Measurements from ENCODE around the gene TRPV5.

TRPV5 gene

DNA sequence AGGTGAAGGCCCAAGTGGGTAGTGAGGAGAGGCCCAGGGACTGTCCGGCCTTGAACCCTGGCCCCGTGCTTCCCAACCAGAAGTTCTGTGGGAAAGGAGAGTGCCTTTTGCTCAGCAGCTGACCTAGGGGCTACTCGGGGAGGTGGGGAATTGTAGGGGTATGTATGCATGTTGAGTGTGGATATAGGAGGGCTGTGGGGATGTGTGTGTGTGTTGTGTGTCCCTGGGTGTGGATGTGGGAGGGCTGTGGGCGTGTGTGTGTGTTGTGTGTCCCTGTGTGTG is 66.5 kb downstream of the TRPV5 start:
- no peak overlapping the region for H3K4me3 ChIP-seq (ENCODE audit: low read length)
- TF ChIP-seq, protein P1, sequence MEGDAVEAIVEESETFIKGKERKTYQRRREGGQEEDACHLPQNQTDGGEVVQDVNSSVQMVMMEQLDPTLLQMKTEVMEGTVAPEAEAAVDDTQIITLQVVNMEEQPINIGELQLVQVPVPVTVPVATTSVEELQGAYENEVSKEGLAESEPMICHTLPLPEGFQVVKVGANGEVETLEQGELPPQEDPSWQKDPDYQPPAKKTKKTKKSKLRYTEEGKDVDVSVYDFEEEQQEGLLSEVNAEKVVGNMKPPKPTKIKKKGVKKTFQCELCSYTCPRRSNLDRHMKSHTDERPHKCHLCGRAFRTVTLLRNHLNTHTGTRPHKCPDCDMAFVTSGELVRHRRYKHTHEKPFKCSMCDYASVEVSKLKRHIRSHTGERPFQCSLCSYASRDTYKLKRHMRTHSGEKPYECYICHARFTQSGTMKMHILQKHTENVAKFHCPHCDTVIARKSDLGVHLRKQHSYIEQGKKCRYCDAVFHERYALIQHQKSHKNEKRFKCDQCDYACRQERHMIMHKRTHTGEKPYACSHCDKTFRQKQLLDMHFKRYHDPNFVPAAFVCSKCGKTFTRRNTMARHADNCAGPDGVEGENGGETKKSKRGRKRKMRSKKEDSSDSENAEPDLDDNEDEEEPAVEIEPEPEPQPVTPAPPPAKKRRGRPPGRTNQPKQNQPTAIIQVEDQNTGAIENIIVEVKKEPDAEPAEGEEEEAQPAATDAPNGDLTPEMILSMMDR (IDR thresholded peaks at IDR 0.05; ENCODE audit: insufficient read depth, low read depth, low read length, missing control alignments): no peak

GRCh38 chr7:142866361-142867096 is 67.0 kb downstream of the TRPV5 start:
- H3K4me3 ChIP-seq (ENCODE audit: low read length): no peak overlapping the region
- TF ChIP-seq, protein P1 (IDR thresholded peaks at IDR 0.05; ENCODE audit: insufficient read depth, low read depth, low read length, missing control alignments): peak; percentile 63
- DNase-seq (ENCODE audit: low read depth): no peak

More for the DNA sequence above, 66.5 kb downstream of the TRPV5 start:
- no peak for DNase-seq (ENCODE audit: low read depth)

DNA sequence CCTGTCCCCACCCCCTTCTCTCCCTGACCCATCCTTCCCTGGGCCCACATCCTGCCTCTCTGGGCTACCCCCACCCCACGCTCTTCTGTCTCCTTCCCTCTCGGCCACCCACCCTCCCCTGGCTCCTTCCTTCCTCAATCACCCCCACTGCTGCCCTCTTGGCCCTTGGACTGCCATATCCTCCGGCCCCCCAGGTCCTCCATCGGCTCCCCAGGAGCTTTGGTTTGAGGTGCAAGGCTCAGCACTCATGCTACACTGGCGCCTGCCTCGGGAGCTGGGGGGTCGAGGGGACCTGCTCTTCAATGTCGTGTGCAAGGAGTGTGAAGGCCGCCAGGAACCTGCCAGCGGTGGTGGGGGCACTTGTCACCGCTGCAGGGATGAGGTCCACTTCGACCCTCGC is 67.8 kb downstream of the TRPV5 start:
- DNase-seq (ENCODE audit: low read depth): no peak
- no peak overlapping the region for H3K4me3 ChIP-seq (ENCODE audit: low read length)
- TF ChIP-seq, protein P1 (IDR thresholded peaks at IDR 0.05; ENCODE audit: insufficient read depth, low read depth, low read length, missing control alignments): no peak

DNA sequence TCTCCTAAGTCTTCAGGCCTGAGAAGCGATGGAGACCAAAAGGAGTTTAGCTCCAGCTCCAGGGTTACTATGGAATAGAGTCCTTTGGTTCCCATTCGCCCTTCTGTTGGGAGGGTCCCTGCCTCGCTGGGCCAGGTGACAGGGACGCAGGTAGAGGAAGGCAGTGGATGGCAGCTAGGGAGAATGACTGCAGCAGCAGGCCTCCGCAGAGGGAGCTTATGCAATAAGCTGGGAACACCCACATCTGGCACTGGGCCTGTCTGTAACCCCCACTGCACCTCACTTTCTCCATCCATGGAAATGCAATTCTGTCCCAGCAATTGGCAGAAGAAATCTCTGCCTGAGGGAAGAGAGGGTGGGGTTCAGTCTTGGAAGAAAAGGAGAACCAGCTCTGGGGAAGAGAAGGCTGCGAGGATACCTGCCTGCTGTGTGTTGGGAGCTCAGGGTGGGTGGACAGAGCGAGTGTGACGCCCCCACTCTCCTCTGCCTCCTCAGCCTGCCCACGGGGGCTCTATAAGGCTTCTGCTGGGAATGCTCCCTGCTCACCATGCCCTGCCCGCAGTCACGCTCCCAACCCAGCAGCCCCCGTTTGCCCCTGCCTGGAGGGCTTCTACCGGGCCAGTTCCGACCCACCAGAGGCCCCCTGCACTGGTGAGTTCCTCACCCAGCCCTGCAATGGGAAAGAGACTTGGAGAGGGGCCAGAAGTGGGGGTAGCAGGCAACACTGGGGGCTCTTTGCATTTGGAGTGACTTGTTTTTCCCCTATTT is 68.4 kb downstream of the TRPV5 start:
- TF ChIP-seq, protein P1 (IDR thresholded peaks at IDR 0.05; ENCODE audit: insufficient read depth, low read depth, low read length, missing control alignments): no peak
- DNase-seq (ENCODE audit: low read depth): no peak
- no peak overlapping the region for H3K4me3 ChIP-seq (ENCODE audit: low read length)

GRCh38 chr7:142863891-142864685 is 69.5 kb downstream of the TRPV5 start:
- TF ChIP-seq, protein P1 (IDR thresholded peaks at IDR 0.05; ENCODE audit: insufficient read depth, low read depth, low read length, missing control alignments): no peak
- no peak for DNase-seq (ENCODE audit: low read depth)
- H3K4me3 ChIP-seq (ENCODE audit: low read length): no peak overlapping the region

DNA sequence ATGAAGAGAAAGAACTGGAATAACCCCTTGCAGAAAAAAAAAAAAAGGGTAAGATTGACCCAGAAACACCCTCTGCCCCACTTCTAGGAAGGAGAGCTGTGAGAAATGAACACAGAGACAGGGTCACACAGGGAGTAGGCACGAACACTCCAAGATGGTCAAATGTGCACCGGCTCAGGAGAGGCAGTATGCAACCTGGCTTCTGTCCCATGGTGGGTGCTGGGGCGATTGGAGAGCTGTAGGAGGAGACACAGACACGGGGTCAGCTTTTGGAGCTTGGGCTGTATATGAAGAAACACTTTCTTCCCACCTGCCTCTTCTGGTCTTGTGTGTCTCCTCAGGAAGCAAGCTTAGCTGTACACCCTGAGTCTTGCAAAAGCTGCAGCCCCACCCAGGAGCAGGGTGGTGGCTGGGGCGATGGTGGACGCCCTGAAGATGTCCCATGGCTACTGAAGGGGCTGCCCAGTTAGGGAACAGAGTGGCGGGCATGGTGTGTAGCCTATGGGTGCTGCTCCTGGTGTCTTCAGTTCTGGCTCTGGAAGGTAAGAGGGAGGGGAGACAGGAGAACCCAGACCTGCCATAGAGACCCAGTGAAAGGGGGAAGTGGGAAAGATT is 70.7 kb downstream of the TRPV5 start:
- TF ChIP-seq, protein P1 (IDR thresholded peaks at IDR 0.05; ENCODE audit: insufficient read depth, low read depth, low read length, missing control alignments): no peak
- no peak for DNase-seq (ENCODE audit: low read depth)
- no peak overlapping the region for H3K4me3 ChIP-seq (ENCODE audit: low read length)
